Sigmoid colon (tissue), 7 donors: Measurements from ENCODE around the gene CISD2. TPM values are rescaled to one million over a fixed set of nuclear protein-coding genes. Genes with fewer than 3 reads are reported as not detected.
A peak's percentile ranks its signal among the peaks of the same experiment; 100 is the strongest.
"Not testable (repeated sequence)": the region's sequence is repeated elsewhere in the genome, so short reads cannot be mapped to it uniquely, and the experiment has no call there.

ENCODE experiments used
- DNase-seq: peaks from one replicate; pipeline ENCODE4 v3.0.0-alpha.2; 2019
- H3K27ac ChIP-seq, 4 donors: fragments of 200-600 bp; sonication (generic); one replicate each; pipeline ENCODE4 v1.5.1; 2016 to 2019; ENCODE audit warnings: mild to moderate bottlenecking in 1 of 4
- H3K27me3 ChIP-seq, 3 donors: fragments of 200-600 bp; sonication (generic); one replicate each; pipeline ENCODE4 v1.5.1; 2019; ENCODE audit warnings: mild to moderate bottlenecking in 1 of 3
- H3K36me3 ChIP-seq, 4 donors: fragments of 200-600 bp; sonication (generic); one replicate each; pipeline ENCODE4 v1.5.1; 2016 to 2019
- H3K4me1 ChIP-seq, 4 donors: fragments of 200-600 bp; sonication (generic); one replicate each; pipeline ENCODE4 v1.5.1; 2017 to 2019
- H3K4me3 ChIP-seq, 4 donors: fragments of 200-600 bp; sonication (generic); one replicate each; pipeline ENCODE4 v1.5.1; 2017 to 2019; ENCODE audit warnings: mild to moderate bottlenecking in 2 of 4, moderate library complexity in 1 of 4
- H3K9me3 ChIP-seq, 4 donors: fragments of 200-600 bp in 3 of 4; sonication (generic) in 3 of 4; one replicate each; pipeline versions ENCODE4 v1.5.1 to v1.6.1; 2013 to 2019
- EP300 ChIP-seq, 4 donors: sonication (generic); formaldehyde crosslinking; IDR thresholded peaks; one replicate each; pipeline ENCODE4 v1.6.1; 2017; ENCODE audit warnings: antibody characterized with exemption in 4 of 4
- POLR2A ChIP-seq, 2 donors: fragments of 450-650 bp; IDR thresholded peaks; one replicate each; pipeline ENCODE4 v1.6.1; 2016; ENCODE audit warnings: antibody characterized with exemption in 2 of 2, mild to moderate bottlenecking in 2 of 2, moderate library complexity in 2 of 2
- POLR2AphosphoS5 ChIP-seq, 4 donors: sonication (generic); formaldehyde crosslinking; IDR thresholded peaks; one replicate each; pipeline ENCODE4 v1.6.1; 2017; ENCODE audit warnings: antibody characterized with exemption in 4 of 4
- WGBS, 2 donors: extraction: QIAGEN DNeasy Blood & Tissue Kit; methylation state at CpG; one replicate each; pipeline ENCODE4 v1.1.7; 2013; 5-methylcytosine and 5-hydroxymethylcytosine counted together
- intact Hi-C: fragments of 100-400 bp; cut with DNase I; formaldehyde crosslinking; loops from one replicate; pipeline ENCODE4 v1.15.1; 2023
- polyA plus RNA-seq, 3 donors: library from polyadenylated mRNA; stranded (reverse); fragments of 200-250 nt; gene quantifications; one replicate each; pipeline ENCODE4 v1.2.3, GENCODE V29; 2013
- total RNA-seq, 4 donors: library from RNA; depleted of rRNA; stranded (reverse); fragments of >200 nt; gene quantifications; one replicate each; pipeline ENCODE4 v1.1.0, GENCODE V29; 2016
- TF ChIP-seq, protein P1 (sequence below), 4 experiments: fragments of 450-650 bp in 3 of 4; fragments of 200-600 bp in 1 of 4; IDR thresholded peaks; one replicate each; pipeline ENCODE4 v1.5.1; 2016 to 2019; ENCODE audit warnings: antibody characterized with exemption in 4 of 4, mild to moderate bottlenecking in 3 of 4, moderate library complexity in 2 of 4
- donor health status: healthy with polysubstance abuse.
- donor health status: Bipolar disorder and iron deficiency.
- donor health status: healthy.

CISD2 gene
- total and polyA plus RNA-seq, 7 donors = 6.5 to 31.7 (median 16.5) TPM

DNA sequence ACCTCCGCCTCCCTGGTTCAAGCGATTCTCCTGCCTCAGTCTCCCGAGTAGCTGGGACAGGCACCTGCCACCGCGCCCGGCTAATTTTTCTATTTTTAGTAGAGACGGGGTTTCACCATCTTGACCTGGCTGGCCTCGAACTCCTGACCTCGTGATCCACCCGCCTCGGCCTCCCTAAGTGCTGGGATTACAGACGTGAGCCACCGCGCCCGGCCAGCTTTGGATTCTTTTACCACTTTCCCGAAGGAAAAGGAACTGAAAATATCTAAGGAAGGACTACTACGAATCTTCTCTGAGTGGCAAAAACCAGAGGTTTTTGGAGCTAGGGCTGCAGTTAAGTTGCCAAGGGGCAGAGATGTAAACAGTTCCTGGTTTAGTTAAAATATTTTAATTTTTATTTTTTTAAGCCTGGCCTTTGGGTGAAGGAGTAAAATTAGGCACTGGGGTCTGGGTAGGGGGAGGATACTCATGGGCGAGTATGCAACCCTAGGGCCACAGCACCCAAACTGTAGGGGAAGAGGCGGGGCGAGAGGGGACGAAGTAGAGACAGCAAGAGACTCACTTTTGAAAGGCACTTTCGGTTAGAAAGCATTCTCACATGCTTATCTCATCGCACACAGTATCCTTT lies 525 bp upstream of the CISD2 start:
- no peaks in the 10 kb centered on the region for H3K9me3 ChIP-seq
- WGBS, 2 donors = 10 to 14% methylated on average over 23 of the region's 23 CpGs
- H3K27ac ChIP-seq = peak overlapping the region; percentile 90 to 98 (median 94)
- intact Hi-C loops = loop anchor here (2.0 to 10.0 kb wide), 5 partner anchors 107 to 366 kb away; partner anchors contain the start of genes CENPE, MANBA, NFKB1 and SLC9B1
- H3K27me3 ChIP-seq = no peaks in the 10 kb centered on the region
- TF ChIP-seq EP300 (IDR thresholded peaks at IDR 0.05) (no peak), POLR2A (IDR thresholded peaks at IDR 0.05) (peak in 1 of 2 donors; percentile 40)
- H3K4me3 ChIP-seq = peak overlapping the region; percentile 55 to 69 (median 67)
- DNase-seq = peak; percentile 66
- no peaks in the 10 kb centered on the region for H3K36me3 ChIP-seq
- H3K4me1 ChIP-seq = peaks cover 0 to 24% (median 12%) of the 10 kb centered on the region in 4 donors

DNA sequence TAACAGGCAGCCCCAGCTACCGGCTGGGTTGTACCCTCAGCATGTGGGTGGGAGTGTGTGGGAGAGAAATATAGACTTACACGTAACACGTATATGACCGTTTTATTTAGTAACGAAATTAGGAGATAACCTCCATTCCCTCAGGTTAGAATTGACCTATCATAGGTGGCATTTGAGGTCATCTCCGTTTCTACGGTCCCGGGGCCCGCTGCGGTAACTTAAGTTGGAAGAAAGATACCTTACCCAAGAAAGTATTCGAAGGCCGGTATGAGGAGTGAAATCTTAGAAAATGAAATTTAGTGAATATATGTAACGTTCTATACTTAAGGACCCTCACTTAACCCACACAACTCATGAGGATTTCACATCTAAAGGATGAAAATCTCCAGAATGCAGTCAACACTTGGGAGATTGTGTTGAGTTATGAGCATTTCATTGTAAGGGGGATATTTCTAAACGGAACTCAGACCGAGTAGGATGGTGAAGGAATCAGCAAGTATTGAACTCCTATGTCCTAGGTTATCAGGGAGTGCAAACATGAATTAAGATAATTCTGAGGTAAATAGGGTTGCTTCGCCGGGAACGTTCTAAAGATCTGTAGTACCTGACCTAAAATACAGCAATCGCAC lies 891 bp downstream of the CISD2 start:
- WGBS, 2 donors = 3 to 8% methylated on average over 19 of the region's 19 CpGs
- DNase-seq = no peak
- Histone ChIP-seq H3K27me3 (no peaks in the 10 kb centered on the region), H3K36me3 (peaks cover 0 to 4% (median 0%) of the 10 kb centered on the region in 4 donors), H3K9me3 (no peaks in the 10 kb centered on the region), H3K4me3 (peak overlapping the region; percentile 55 to 69 (median 67)), H3K4me1 (peaks cover 0 to 24% (median 12%) of the 10 kb centered on the region in 4 donors), H3K27ac (peak overlapping the region; percentile 90 to 98 (median 94))
- intact Hi-C loops = loop anchor here (1.0 to 10.0 kb wide), 6 partner anchors 42 to 367 kb away; partner anchors contain the start of genes CENPE, MANBA, NFKB1 and SLC9B1
- TF ChIP-seq POLR2A (IDR thresholded peaks at IDR 0.05) (no peak), EP300 (IDR thresholded peaks at IDR 0.05) (no peak), POLR2AphosphoS5 (IDR thresholded peaks at IDR 0.05) (no peak)
- TF ChIP-seq, protein P1, sequence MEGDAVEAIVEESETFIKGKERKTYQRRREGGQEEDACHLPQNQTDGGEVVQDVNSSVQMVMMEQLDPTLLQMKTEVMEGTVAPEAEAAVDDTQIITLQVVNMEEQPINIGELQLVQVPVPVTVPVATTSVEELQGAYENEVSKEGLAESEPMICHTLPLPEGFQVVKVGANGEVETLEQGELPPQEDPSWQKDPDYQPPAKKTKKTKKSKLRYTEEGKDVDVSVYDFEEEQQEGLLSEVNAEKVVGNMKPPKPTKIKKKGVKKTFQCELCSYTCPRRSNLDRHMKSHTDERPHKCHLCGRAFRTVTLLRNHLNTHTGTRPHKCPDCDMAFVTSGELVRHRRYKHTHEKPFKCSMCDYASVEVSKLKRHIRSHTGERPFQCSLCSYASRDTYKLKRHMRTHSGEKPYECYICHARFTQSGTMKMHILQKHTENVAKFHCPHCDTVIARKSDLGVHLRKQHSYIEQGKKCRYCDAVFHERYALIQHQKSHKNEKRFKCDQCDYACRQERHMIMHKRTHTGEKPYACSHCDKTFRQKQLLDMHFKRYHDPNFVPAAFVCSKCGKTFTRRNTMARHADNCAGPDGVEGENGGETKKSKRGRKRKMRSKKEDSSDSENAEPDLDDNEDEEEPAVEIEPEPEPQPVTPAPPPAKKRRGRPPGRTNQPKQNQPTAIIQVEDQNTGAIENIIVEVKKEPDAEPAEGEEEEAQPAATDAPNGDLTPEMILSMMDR (IDR thresholded peaks at IDR 0.05) = no peak

DNA sequence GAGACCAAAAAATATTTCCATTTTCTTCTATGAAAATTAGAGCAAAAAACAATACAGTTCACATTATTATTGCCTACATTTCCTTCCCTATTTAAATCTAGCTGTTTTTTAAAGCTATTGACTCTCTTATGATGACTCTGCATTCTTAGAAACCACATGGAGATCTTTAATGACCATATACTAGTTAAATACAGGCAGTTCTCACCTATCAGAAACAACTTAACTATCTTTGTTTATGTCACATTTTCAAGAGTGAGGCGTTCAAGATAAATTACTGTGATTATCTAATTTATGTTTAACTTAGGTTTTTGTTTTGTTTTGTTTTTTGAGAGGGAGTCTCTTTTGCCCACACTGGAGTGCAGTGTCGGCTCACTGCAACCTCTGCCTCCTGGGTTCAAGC lies 3.0 kb downstream of the CISD2 start:
- H3K36me3 ChIP-seq = peaks cover 0 to 9% (median 0%) of the 10 kb centered on the region in 4 donors
- peaks cover 0 to 3% (median 0%) of the 10 kb centered on the region in 4 donors for H3K9me3 ChIP-seq
- intact Hi-C loops = no loop called here
- no peak overlapping the region for H3K4me3 ChIP-seq
- 61 to 69% methylated on average over 2 of the region's 2 CpGs for WGBS, 2 donors
- no peak for DNase-seq
- TF ChIP-seq POLR2AphosphoS5 (IDR thresholded peaks at IDR 0.05) = no peak
- TF ChIP-seq, protein P1 (IDR thresholded peaks at IDR 0.05) = no peak
- H3K4me1 ChIP-seq = peaks cover 0 to 24% (median 12%) of the 10 kb centered on the region in 4 donors
- no peaks in the 10 kb centered on the region for H3K27me3 ChIP-seq
- no peak overlapping the region for H3K27ac ChIP-seq

DNA sequence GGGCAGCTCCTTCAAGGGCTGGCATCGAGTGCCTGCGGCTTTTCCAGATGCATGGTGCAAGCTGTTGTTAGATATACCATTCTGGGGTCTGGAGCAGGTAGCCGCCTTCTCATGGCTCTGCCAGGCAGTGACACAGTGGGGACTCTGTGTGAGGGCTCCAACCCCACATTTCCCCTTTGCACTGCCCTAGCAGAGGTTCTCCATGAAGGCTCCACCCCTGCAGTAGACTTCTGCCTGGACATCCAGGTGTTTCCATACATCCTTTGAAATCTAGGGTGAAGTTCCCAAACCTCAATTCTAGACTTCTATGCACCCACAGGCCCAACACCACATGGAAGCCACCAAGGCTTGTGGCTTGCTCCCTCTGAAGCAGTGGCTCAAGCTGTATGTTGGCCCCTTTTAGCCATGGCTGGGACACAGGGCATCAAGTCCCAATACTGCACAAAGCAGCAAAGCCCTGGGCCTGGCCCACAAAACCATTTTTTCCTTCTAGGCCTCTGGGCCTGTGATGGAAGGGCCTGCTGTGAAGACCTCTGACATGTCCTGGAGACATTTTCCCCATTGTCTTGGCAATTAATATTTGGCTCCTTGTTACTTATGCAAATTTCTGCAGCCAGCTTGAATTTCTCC lies 8.8 kb downstream of the CISD2 start:
- H3K4me3 ChIP-seq, H3K27ac ChIP-seq, DNase-seq, H3K9me3 ChIP-seq, H3K36me3 ChIP-seq, H3K27me3 ChIP-seq, intact Hi-C loops, H3K4me1 ChIP-seq: not testable (repeated sequence)
- 96 to 98% methylated on average over 3 of the region's 3 CpGs for WGBS, 2 donors

DNA sequence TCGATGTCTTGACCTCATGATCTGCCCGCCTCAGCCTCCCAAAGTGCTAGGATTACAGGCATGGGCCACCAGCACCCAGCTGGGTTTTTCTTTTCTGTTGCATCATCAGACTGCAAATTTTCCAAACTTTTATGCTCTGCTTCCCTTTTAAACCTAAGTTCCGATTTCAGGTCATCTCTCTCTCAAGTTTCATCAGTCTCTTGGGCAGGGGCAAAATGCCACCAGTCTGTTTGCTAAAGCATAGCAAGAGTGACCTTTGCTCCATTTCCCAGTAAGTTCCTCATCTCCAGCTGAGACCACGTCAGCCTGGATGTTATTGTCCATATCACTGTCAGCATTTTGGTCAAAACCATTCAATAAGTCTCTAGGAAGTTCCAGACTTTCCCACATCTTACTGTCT lies 9.6 kb downstream of the CISD2 start:
- TF ChIP-seq POLR2AphosphoS5 (IDR thresholded peaks at IDR 0.05) = peak in 1 of 4 donors; percentile 13
- intact Hi-C loops, H3K36me3 ChIP-seq, H3K27me3 ChIP-seq, H3K4me1 ChIP-seq, H3K27ac ChIP-seq, H3K4me3 ChIP-seq, H3K9me3 ChIP-seq: not testable (repeated sequence)
- 53 to 54% methylated on average over 4 of the region's 4 CpGs for WGBS, 2 donors
- DNase-seq = peak; percentile 70

DNA sequence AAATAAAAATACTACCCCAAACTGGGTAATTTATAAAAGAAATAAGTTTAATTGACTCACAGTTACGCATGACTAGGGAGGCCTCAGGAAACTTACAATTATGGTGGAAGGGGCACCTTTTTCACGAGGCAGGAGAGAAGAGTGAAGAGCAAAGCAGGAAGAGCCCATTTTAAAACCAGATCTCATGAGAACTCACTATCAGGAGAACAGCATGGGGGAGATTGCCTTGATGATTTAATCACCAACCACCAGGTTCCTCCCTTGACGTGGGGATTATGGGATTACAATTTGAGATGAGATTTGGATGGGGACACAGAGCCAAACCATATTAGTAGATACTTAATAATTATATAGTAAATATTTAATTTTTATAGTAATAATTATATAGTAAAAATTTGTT lies 10.1 kb downstream of the CISD2 start:
- H3K36me3 ChIP-seq = peaks cover 0 to 9% (median 0%) of the 10 kb centered on the region in 4 donors
- intact Hi-C loops = no loop called here
- DNase-seq = no peak
- no peak overlapping the region for H3K27ac ChIP-seq
- TF ChIP-seq POLR2AphosphoS5 (IDR thresholded peaks at IDR 0.05) (no peak), EP300 (IDR thresholded peaks at IDR 0.05) (no peak), POLR2A (IDR thresholded peaks at IDR 0.05) (no peak)
- TF ChIP-seq, protein P1 (IDR thresholded peaks at IDR 0.05) = no peak
- H3K9me3 ChIP-seq = peaks cover 0 to 5% (median 0%) of the 10 kb centered on the region in 4 donors
- no peak overlapping the region for H3K4me3 ChIP-seq
- 91% methylated on average over 3 of the region's 3 CpGs for WGBS, 2 donors
- H3K27me3 ChIP-seq = no peaks in the 10 kb centered on the region
- no peaks in the 10 kb centered on the region for H3K4me1 ChIP-seq
